IPS-15b (cell line): Measurements from ENCODE around the gene RNF126.
A peak's percentile ranks its signal among the peaks of the same experiment; 100 is the strongest.
"Not testable (repeated sequence)": the region's sequence is repeated elsewhere in the genome, so short reads cannot be mapped to it uniquely, and the experiment has no call there.

Experiments used
- H3K27me3 ChIP-seq: one replicate; pipeline ENCODE4 v1.6.1; 2013; ENCODE audit warnings: low read length; ENCODE audit not compliant: control insufficient read depth, insufficient read depth
- H3K36me3 ChIP-seq: one replicate; pipeline ENCODE4 v1.6.1; 2013; ENCODE audit warnings: low read length; ENCODE audit not compliant: control insufficient read depth, insufficient read depth
- H3K4me1 ChIP-seq: one replicate; pipeline ENCODE4 v1.6.1; 2013; ENCODE audit warnings: mild to moderate bottlenecking, low read length; ENCODE audit not compliant: control insufficient read depth, insufficient read depth
- H3K4me3 ChIP-seq: one replicate; pipeline ENCODE4 v1.5.1; 2013; ENCODE audit warnings: low read depth, low read length
- H3K9ac ChIP-seq: one replicate; pipeline ENCODE4 v1.6.1; 2013; ENCODE audit warnings: low read depth, mild to moderate bottlenecking, low read length
- H3K9me3 ChIP-seq: one replicate; pipeline ENCODE4 v1.6.1; 2013; ENCODE audit warnings: mild to moderate bottlenecking, low read length; ENCODE audit not compliant: control insufficient read depth, insufficient read depth

The RNF126 gene

GRCh38 chr19:670609-671075 lies 7.6 kb upstream of the RNF126 start:
- H3K4me1 ChIP-seq: no peaks in the 10 kb centered on the region
- peaks cover 2% of the 10 kb centered on the region for H3K27me3 ChIP-seq
- no peaks in the 10 kb centered on the region for H3K9me3 ChIP-seq
- no peaks in the 10 kb centered on the region for H3K36me3 ChIP-seq
- H3K9ac ChIP-seq: no peak overlapping the region
- H3K4me3 ChIP-seq: no peak overlapping the region

- H3K9ac ChIP-seq, H3K36me3 ChIP-seq, H3K4me1 ChIP-seq, H3K4me3 ChIP-seq, H3K9me3 ChIP-seq, H3K27me3 ChIP-seq: not testable (repeated sequence)
Observed at GRCh38 chr19:668675-669434, 5.8 kb upstream of the RNF126 start.

GRCh38 chr19:666985-667573 lies 4.1 kb upstream of the RNF126 start:
- not testable (repeated sequence) for H3K27me3 ChIP-seq, H3K4me3 ChIP-seq, H3K4me1 ChIP-seq, H3K9me3 ChIP-seq, H3K9ac ChIP-seq, H3K36me3 ChIP-seq

GRCh38 chr19:664913-665443 lies 2.0 kb upstream of the RNF126 start:
- H3K36me3 ChIP-seq: peaks cover 1% of the 10 kb centered on the region
- H3K4me1 ChIP-seq: peaks cover 2% of the 10 kb centered on the region
- H3K27me3 ChIP-seq: peaks cover 2% of the 10 kb centered on the region
- H3K4me3 ChIP-seq: no peak overlapping the region
- H3K9ac ChIP-seq: peak overlapping the region; percentile 12
- H3K9me3 ChIP-seq: no peaks in the 10 kb centered on the region

GRCh38 chr19:663682-664117 lies 686 bp upstream of the RNF126 start:
- H3K4me3 ChIP-seq: peak overlapping the region; percentile 70
- H3K27me3 ChIP-seq: peaks cover 2% of the 10 kb centered on the region
- H3K9ac ChIP-seq: peak overlapping the region; percentile 73
- peaks cover 2% of the 10 kb centered on the region for H3K4me1 ChIP-seq
- peaks cover 6% of the 10 kb centered on the region for H3K36me3 ChIP-seq
- no peaks in the 10 kb centered on the region for H3K9me3 ChIP-seq

- Histone ChIP-seq H3K4me3 (peak overlapping the region; percentile 71), H3K27me3 (peaks cover 2% of the 10 kb centered on the region), H3K36me3 (peaks cover 12% of the 10 kb centered on the region), H3K4me1 (peaks cover 2% of the 10 kb centered on the region), H3K9me3 (no peaks in the 10 kb centered on the region), H3K9ac (peak overlapping the region; percentile 81)
Observed at GRCh38 chr19:662207-662961, 630 bp downstream of the RNF126 start.

- peaks cover 12% of the 10 kb centered on the region for H3K36me3 ChIP-seq
- H3K4me1 ChIP-seq: peaks cover 2% of the 10 kb centered on the region
- H3K9ac ChIP-seq: peak overlapping the region; percentile 81
- peaks cover 2% of the 10 kb centered on the region for H3K27me3 ChIP-seq
- no peaks in the 10 kb centered on the region for H3K9me3 ChIP-seq
- H3K4me3 ChIP-seq: peak overlapping the region; percentile 71
Observed at GRCh38 chr19:661427-662196, 1.4 kb downstream of the RNF126 start.

GRCh38 chr19:660793-661426 lies 2.1 kb downstream of the RNF126 start:
- Histone ChIP-seq H3K36me3 (peaks cover 12% of the 10 kb centered on the region), H3K9ac (peak overlapping the region; percentile 81), H3K9me3 (no peaks in the 10 kb centered on the region), H3K4me1 (peaks cover 2% of the 10 kb centered on the region), H3K27me3 (peaks cover 2% of the 10 kb centered on the region), H3K4me3 (peak overlapping the region; percentile 71)

GRCh38 chr19:658916-659839 lies 3.8 kb downstream of the RNF126 start:
- Histone ChIP-seq H3K9ac (peak overlapping the region; percentile 47), H3K27me3 (no peaks in the 10 kb centered on the region), H3K4me3 (no peak overlapping the region), H3K4me1 (no peaks in the 10 kb centered on the region), H3K9me3 (no peaks in the 10 kb centered on the region), H3K36me3 (peaks cover 17% of the 10 kb centered on the region)

- Histone ChIP-seq H3K9me3 (no peaks in the 10 kb centered on the region), H3K36me3 (peaks cover 25% of the 10 kb centered on the region), H3K4me1 (no peaks in the 10 kb centered on the region), H3K4me3 (no peak overlapping the region), H3K9ac (no peak overlapping the region), H3K27me3 (no peaks in the 10 kb centered on the region)
Observed at GRCh38 chr19:658059-658839, 4.8 kb downstream of the RNF126 start.
